Smooth muscle cell (in vitro differentiated cells): ENCODE results near the gene PLCD1. TPM values are rescaled to one million over a fixed set of nuclear protein-coding genes. Genes with fewer than 3 reads are reported as not detected.

Source experiments
- DNase-seq: peaks from one replicate; lab custom pipeline; 2025; ENCODE audit not compliant: unreplicated experiment; lab: John Stamatoyannopoulos, UW
- H2AFZ ChIP-seq: fragments of 200-600 bp; sonication (generic); 2 replicates; pipeline ENCODE4 v1.6.0; 2016; ENCODE audit warnings: antibody characterized with exemption, low read depth, mild to moderate bottlenecking
- H3F3A ChIP-seq: fragments of 200-600 bp; sonication (generic); 2 replicates; pipeline ENCODE4 v1.6.0; 2017; ENCODE audit warnings: antibody characterized with exemption, low read depth
- H3K27ac ChIP-seq: fragments of 200-600 bp; sonication (generic); 2 replicates; pipeline ENCODE4 v1.5.1; 2016; ENCODE audit warnings: low read depth, mild to moderate bottlenecking
- H3K27me3 ChIP-seq: fragments of 200-600 bp; sonication (generic); 2 replicates; pipeline ENCODE4 v1.6.1; 2016; ENCODE audit warnings: low read depth, mild to moderate bottlenecking
- H3K36me3 ChIP-seq: fragments of 200-600 bp; sonication (generic); 2 replicates; pipeline ENCODE4 v1.5.1; 2016; ENCODE audit warnings: low read depth
- H3K4me1 ChIP-seq: fragments of 200-600 bp; sonication (generic); 2 replicates; pipeline ENCODE4 v1.5.1; 2016; ENCODE audit warnings: low read depth
- H3K4me2 ChIP-seq: fragments of 200-600 bp; sonication (generic); 2 replicates; pipeline ENCODE4 v1.6.0; 2016; ENCODE audit warnings: mild to moderate bottlenecking
- H3K4me3 ChIP-seq: fragments of 200-600 bp; sonication (generic); 2 replicates; pipeline ENCODE4 v1.5.1; 2016; ENCODE audit warnings: mild to moderate bottlenecking
- H3K79me2 ChIP-seq: fragments of 200-600 bp; sonication (generic); 2 replicates; pipeline ENCODE4 v1.6.0; 2016; ENCODE audit warnings: low read depth, mild to moderate bottlenecking
- H3K9ac ChIP-seq: fragments of 200-600 bp; sonication (generic); 2 replicates; pipeline ENCODE4 v1.6.0; 2016; ENCODE audit warnings: low read depth
- H3K9me3 ChIP-seq: fragments of 200-600 bp; sonication (generic); replicated peaks from 2 replicates; pipeline ENCODE4 v1.5.1; 2016; ENCODE audit warnings: low read depth
- H4K20me1 ChIP-seq: fragments of 200-600 bp; sonication (generic); 2 replicates; pipeline ENCODE4 v1.6.0; 2016; ENCODE audit warnings: low read depth
- WGBS: methylation state at CpG from one replicate; pipeline ENCODE4 v1.1.7; 2016; ENCODE audit warnings: low lambda C conversion rate; 5-methylcytosine and 5-hydroxymethylcytosine counted together
- polyA plus RNA-seq: library from polyadenylated mRNA; unstranded; fragments of >200 nt; fragmentation: Nextera tagmentation; extraction: Ambion mirVana; gene quantifications from 2 replicates; pipeline ENCODE4 v1.2.1, GENCODE V29; 2016
- total RNA-seq: library from RNA; depleted of rRNA; stranded (reverse); fragments of >200 nt; gene quantifications from 2 replicates; pipeline ENCODE4 v1.2.3, GENCODE V29; 2014
- TF ChIP-seq, protein P1 (sequence below): fragments of 200-600 bp; sonication (generic); IDR thresholded peaks from 2 replicates; pipeline ENCODE4 v1.5.1; 2017; ENCODE audit warnings: borderline replicate concordance, mild to moderate bottlenecking, antibody characterized with exemption; ENCODE audit not compliant: insufficient read depth, poor library complexity, severe bottlenecking

Gene PLCD1
- total and polyA plus RNA-seq, 2 experiments from 2014 or later = 21.3 to 33.3 TPM

DNA sequence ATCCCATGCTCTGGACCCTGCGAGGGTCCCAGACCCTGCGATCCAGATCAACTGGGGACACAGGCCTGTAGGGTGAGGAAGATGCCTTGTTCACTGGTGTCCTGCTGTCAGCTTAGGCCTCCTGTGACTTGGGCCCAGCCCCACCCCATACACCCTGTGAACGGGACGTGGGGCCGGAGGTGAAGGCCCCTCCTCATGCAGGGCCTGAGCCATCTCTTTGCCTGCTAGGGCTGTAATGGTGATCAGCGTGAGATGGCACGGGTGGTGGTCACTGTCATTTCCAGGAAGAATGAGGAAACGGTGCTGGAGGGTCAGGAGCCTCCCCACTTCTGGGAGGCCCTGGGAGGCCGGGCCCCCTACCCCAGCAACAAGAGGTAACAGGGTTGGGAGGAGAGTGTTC lies 26.5 kb downstream of the PLCD1 start:
- Histone ChIP-seq H3K27ac (no peak overlapping the region), H3K4me2 (no peak overlapping the region), H3K36me3 (no peaks in the 10 kb centered on the region), H3K27me3 (no peaks in the 10 kb centered on the region), H4K20me1 (no peaks in the 10 kb centered on the region), H3K4me3 (no peak overlapping the region), H3K4me1 (no peaks in the 10 kb centered on the region), H3K9me3 (no peaks in the 10 kb centered on the region), H3K79me2 (no peaks in the 10 kb centered on the region), H2AFZ (no peak overlapping the region), H3K9ac (no peak overlapping the region), H3F3A (peaks cover 3% of the 10 kb centered on the region)
- TF ChIP-seq, protein P1, sequence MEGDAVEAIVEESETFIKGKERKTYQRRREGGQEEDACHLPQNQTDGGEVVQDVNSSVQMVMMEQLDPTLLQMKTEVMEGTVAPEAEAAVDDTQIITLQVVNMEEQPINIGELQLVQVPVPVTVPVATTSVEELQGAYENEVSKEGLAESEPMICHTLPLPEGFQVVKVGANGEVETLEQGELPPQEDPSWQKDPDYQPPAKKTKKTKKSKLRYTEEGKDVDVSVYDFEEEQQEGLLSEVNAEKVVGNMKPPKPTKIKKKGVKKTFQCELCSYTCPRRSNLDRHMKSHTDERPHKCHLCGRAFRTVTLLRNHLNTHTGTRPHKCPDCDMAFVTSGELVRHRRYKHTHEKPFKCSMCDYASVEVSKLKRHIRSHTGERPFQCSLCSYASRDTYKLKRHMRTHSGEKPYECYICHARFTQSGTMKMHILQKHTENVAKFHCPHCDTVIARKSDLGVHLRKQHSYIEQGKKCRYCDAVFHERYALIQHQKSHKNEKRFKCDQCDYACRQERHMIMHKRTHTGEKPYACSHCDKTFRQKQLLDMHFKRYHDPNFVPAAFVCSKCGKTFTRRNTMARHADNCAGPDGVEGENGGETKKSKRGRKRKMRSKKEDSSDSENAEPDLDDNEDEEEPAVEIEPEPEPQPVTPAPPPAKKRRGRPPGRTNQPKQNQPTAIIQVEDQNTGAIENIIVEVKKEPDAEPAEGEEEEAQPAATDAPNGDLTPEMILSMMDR = no peak
- no peak for DNase-seq
- 89% methylated on average over 9 of the region's 9 CpGs for WGBS

DNA sequence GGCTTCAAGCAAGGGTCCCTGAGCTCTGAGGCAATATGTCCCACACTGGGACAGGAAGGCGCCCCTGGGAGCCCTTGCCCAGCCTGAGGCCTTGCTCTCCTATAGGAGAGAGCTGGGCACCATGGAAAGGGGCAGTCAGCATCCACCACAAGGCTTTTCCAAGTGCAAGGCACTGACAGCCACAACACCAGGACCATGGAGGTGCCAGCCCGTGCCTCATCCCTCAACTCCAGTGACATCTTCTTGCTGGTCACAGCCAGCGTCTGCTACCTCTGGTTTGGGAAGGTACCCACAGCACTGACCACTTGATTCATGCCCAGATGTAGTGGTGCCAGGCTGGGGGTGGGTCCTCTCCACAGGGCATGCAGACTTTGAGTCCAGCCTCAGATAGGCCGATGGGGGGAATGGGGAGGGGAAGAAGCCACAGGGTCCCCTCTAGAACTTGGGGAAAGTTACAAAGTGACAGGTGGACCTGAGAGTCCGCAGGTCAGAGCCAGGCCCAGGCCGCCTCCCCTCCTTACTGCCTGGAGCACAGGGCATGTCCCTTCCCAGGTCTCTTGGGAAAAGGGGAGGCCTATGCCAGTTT lies 27.1 kb downstream of the PLCD1 start:
- TF ChIP-seq, protein P1 = no peak
- no peaks in the 10 kb centered on the region for H4K20me1 ChIP-seq
- H3K9ac ChIP-seq = no peak overlapping the region
- no peaks in the 10 kb centered on the region for H3K79me2 ChIP-seq
- H3K4me1 ChIP-seq = no peaks in the 10 kb centered on the region
- no peaks in the 10 kb centered on the region for H3K9me3 ChIP-seq
- H3K27ac ChIP-seq = no peak overlapping the region
- no peaks in the 10 kb centered on the region for H3K27me3 ChIP-seq
- DNase-seq = no peak
- H3K4me3 ChIP-seq = no peak overlapping the region
- WGBS = 97% methylated on average over 6 of the region's 6 CpGs
- no peak overlapping the region for H3K4me2 ChIP-seq
- no peak overlapping the region for H2AFZ ChIP-seq
- no peaks in the 10 kb centered on the region for H3K36me3 ChIP-seq
- peaks cover 3% of the 10 kb centered on the region for H3F3A ChIP-seq

DNA sequence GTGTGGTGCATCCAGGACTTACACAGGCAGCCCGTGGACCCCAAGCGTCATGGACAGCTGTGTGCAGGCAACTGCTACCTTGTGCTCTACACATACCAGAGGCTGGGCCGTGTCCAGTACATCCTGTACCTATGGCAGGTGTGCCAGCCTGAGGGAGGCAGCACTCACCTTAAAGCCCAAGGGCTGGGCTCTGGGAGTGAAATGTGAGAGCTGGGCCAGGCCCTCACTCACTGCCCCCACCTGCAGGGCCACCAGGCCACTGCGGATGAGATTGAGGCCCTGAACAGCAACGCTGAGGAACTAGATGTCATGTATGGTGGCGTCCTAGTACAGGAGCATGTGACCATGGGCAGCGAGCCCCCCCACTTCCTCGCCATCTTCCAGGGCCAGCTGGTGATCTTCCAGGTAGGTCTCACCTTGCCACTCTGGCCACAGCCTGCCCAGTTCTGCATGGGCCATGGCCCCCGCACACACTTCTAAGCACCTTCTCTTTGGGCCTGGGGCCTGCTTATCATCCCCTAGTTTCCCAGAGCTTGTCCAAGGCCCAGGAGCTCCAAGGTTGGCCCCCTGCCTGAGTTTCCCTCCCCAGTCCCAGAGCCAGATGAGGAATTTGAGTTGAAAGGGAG lies 27.9 kb downstream of the PLCD1 start:
- Histone ChIP-seq H3K27ac (no peak overlapping the region), H3K4me2 (no peak overlapping the region), H3K27me3 (no peaks in the 10 kb centered on the region), H4K20me1 (no peaks in the 10 kb centered on the region), H3K79me2 (no peaks in the 10 kb centered on the region), H3K4me3 (no peak overlapping the region), H3K4me1 (no peaks in the 10 kb centered on the region), H3F3A (peaks cover 3% of the 10 kb centered on the region), H3K36me3 (no peaks in the 10 kb centered on the region), H3K9ac (no peak overlapping the region), H3K9me3 (no peaks in the 10 kb centered on the region), H2AFZ (no peak overlapping the region)
- TF ChIP-seq, protein P1 = peak; percentile 9
- no peak for DNase-seq
- 87% methylated on average over 9 of the region's 9 CpGs for WGBS

DNA sequence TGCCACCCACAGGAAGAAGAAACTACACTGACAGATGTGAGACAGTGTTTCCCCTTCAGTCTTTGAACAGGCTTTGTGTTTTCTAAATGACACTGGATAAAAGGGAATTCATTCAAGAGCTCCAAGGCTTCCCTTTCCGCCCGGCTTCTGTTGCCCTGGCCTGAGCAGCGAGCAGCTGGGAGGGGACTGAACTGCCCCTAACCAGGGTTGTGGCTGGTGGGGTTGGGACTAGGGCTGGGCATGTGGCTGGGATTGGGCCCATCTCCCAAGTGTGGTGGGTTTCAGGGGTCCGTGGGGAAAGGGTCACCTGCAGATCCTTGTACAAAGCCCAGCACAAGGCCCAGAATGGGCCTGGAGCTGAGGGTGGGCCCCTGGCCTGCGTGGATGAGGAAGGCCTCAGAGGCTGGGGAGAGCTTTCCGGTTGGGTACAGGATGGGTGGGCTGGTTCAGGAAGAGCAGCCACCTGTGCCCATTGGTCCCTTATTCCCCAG lies 28.4 kb downstream of the PLCD1 start:
- H3K9ac ChIP-seq = no peak overlapping the region

More for the DNA sequence above, 28.4 kb downstream of the PLCD1 start:
- H2AFZ ChIP-seq = no peak overlapping the region
- H3K79me2 ChIP-seq = no peaks in the 10 kb centered on the region
- H3K27ac ChIP-seq = no peak overlapping the region
- H3K36me3 ChIP-seq = no peaks in the 10 kb centered on the region
- no peak overlapping the region for H3K4me2 ChIP-seq
- H3K27me3 ChIP-seq = no peaks in the 10 kb centered on the region
- no peaks in the 10 kb centered on the region for H3K9me3 ChIP-seq
- 94% methylated on average over 6 of the region's 6 CpGs for WGBS
- H3K4me1 ChIP-seq = no peaks in the 10 kb centered on the region
- no peaks in the 10 kb centered on the region for H4K20me1 ChIP-seq
- no peak for DNase-seq
- H3K4me3 ChIP-seq = no peak overlapping the region
- H3F3A ChIP-seq = peaks cover 3% of the 10 kb centered on the region
- TF ChIP-seq, protein P1 = no peak
